ENCODE data around the gene STK32C.
"Not testable (repeated sequence)": the region's sequence is repeated elsewhere in the genome, so short reads cannot be mapped to it uniquely, and the experiment has no call there.

DNA sequence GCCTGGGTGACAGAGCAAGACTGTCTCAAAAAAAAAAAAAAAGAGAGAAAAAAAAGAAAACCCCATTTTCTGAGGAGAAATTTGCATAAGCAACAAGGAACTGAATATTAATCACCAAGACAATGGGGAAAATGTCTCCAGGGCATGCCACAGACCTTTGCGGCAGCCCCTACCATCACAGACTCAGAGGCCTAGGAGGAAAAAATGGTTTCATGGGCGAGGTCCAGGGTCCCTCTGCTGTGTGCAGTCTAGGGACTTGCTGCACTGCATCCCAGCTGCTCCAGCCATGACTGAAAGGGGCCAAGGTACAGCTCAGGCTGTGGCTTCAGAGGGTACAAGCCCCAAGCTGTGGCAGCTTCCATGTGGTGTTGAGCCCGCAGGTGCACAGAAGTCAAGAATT, 91.3 kb downstream of the STK32C start:
- not testable (repeated sequence) for TF ChIP-seq POLR2A (IDR thresholded peaks at IDR 0.05)
- TF ChIP-seq, protein P1, sequence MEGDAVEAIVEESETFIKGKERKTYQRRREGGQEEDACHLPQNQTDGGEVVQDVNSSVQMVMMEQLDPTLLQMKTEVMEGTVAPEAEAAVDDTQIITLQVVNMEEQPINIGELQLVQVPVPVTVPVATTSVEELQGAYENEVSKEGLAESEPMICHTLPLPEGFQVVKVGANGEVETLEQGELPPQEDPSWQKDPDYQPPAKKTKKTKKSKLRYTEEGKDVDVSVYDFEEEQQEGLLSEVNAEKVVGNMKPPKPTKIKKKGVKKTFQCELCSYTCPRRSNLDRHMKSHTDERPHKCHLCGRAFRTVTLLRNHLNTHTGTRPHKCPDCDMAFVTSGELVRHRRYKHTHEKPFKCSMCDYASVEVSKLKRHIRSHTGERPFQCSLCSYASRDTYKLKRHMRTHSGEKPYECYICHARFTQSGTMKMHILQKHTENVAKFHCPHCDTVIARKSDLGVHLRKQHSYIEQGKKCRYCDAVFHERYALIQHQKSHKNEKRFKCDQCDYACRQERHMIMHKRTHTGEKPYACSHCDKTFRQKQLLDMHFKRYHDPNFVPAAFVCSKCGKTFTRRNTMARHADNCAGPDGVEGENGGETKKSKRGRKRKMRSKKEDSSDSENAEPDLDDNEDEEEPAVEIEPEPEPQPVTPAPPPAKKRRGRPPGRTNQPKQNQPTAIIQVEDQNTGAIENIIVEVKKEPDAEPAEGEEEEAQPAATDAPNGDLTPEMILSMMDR (IDR thresholded peaks at IDR 0.05), result not testable (repeated sequence)

Measured in testis (tissue), 2 donors.